A549 (cell line): ENCODE measurements around the gene GPD2.

ENCODE experiments used
- CHD4 ChIP-seq: fragments of 200-600 bp; sonication (generic); IDR thresholded peaks from 2 replicates; pipeline ENCODE4 v1.6.1; 2016; ENCODE audit warnings: antibody characterized with exemption, mild to moderate bottlenecking, borderline replicate concordance
- CTCF ChIP-seq: fragments of >200 bp; sonication (Bioruptor Twin); formaldehyde crosslinking; IDR thresholded peaks from 3 replicates; pipeline ENCODE4 v1.5.1; 2016
- EP300 ChIP-seq, 2 experiments: fragments of >200 bp; sonication (Bioruptor Twin); formaldehyde crosslinking; IDR thresholded peaks; 2 replicates in 1 of 2; 3 replicates in 1 of 2; pipeline ENCODE4 v1.6.1; 2016 to 2017
- ESRRA ChIP-seq: fragments of 150-350 bp; IDR thresholded peaks from 2 replicates; pipeline ENCODE4 v1.6.1; 2014; ENCODE audit warnings: mild to moderate bottlenecking, low read length, borderline replicate concordance
- HOXB5 ChIP-seq: fragments of 250-450 bp; sonication (Bioruptor Pico); IDR thresholded peaks from 2 replicates; pipeline ENCODE4 v1.5.0; 2020; ENCODE audit warnings: mild to moderate bottlenecking, moderate library complexity
- KDM1A ChIP-seq: fragments of 200-600 bp; sonication (generic); IDR thresholded peaks from 2 replicates; pipeline ENCODE4 v1.6.1; 2016; ENCODE audit warnings: low read depth, mild to moderate bottlenecking
- POLR2A ChIP-seq: IDR thresholded peaks from 2 replicates; pipeline ENCODE4 v1.6.1; 2012; ENCODE audit warnings: mild to moderate bottlenecking, low read length
- REST ChIP-seq: fragments of 200-600 bp; sonication (generic); IDR thresholded peaks from 2 replicates; pipeline ENCODE4 v1.6.1; 2016; ENCODE audit warnings: antibody characterized with exemption, mild to moderate bottlenecking, moderate library complexity
- TP53 ChIP-seq: fragments of 250-450 bp; sonication (Bioruptor Pico); IDR thresholded peaks from 2 replicates; pipeline ENCODE4 v1.5.0; 2021; ENCODE audit warnings: mild to moderate bottlenecking, moderate library complexity

GRCh38 chr2:156480376-156480775 lies 44.2 kb downstream of the GPD2 start:
- TF ChIP-seq EP300 (IDR thresholded peaks at IDR 0.05) (no peak), ESRRA (no peak), CHD4 (no peak), KDM1A (no peak), CTCF (no peak), POLR2A (no peak), REST (no peak), HOXB5 (CRISPR knock-in tag) (no peak), TP53 (no peak)
